Esophagus muscularis mucosa (tissue), 4 donors: ENCODE results near the gene DEDD2.

ENCODE experiments used
- CTCF ChIP-seq, 3 experiments: fragments of 200-600 bp in 2 of 3; fragments of 450-650 bp in 1 of 3; sonication (generic) in 2 of 3; IDR thresholded peaks; one replicate each; pipeline ENCODE4 v1.5.1; 2017 to 2019; ENCODE audit warnings: antibody characterized with exemption in 3 of 3, mild to moderate bottlenecking in 2 of 3, moderate library complexity in 1 of 3
- EP300 ChIP-seq: sonication (generic); formaldehyde crosslinking; IDR thresholded peaks from one replicate; pipeline ENCODE4 v1.6.1; 2017; ENCODE audit warnings: antibody characterized with exemption
- POLR2AphosphoS5 ChIP-seq, 2 donors: sonication (generic); formaldehyde crosslinking; IDR thresholded peaks; one replicate each; pipeline ENCODE4 v1.6.1; 2017; ENCODE audit warnings: antibody characterized with exemption in 2 of 2

GRCh38 chr19:42173695-42174094, 43.8 kb downstream of the DEDD2 start:
- TF ChIP-seq CTCF (IDR thresholded peaks at IDR 0.05) (no peak), POLR2AphosphoS5 (IDR thresholded peaks at IDR 0.05) (no peak), EP300 (no peak)
